NCI-H2227 (cell line): ENCODE data around the gene AGTPBP1.
"Not testable (repeated sequence)": the region's sequence is repeated elsewhere in the genome, so short reads cannot be mapped to it uniquely, and the experiment has no call there.

Experiments used
- DNase-seq: peaks from one replicate; lab custom pipeline; 2025; ENCODE audit not compliant: unreplicated experiment; lab: John Stamatoyannopoulos, UW

The AGTPBP1 gene

DNA sequence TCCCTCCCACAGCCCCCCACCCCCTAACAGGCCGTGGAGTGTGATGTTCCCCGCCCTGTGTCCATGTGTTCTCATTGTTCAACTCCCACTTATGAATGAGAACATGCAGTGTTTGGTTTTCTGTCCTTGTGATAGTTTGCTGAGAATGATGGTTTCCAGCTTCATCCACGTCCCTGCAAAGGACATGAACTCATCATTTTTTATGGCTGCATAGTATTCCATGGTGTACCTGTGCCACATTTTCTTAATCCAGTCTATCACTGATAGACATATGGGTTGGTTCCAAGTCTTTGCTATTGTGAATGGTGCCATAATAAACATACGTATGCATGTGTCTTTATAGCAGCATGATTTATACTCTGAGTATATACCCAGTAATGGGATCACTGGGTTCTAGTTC is 23.9 kb downstream of the AGTPBP1 start:
- DNase-seq = not testable (repeated sequence)

DNA sequence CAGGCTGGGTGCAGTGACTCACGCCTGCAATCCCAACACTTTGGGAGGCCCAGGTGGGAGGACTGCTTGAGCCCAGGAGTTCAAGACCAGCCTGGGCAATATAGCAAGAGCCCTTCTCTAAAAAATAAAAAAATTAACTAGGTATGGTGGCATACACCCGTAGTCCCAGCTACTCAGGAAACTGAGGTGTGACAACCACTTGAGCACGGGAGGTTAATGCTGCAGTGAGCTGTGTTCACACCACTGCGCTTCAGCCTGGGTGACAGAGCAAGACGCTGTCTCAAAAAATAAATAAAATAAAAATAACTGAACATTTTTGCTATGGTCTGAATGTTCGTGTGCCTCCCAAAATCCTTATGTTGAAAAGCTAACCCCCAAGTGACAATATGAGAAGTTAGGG is 24.5 kb downstream of the AGTPBP1 start:
- no peak for DNase-seq

DNA sequence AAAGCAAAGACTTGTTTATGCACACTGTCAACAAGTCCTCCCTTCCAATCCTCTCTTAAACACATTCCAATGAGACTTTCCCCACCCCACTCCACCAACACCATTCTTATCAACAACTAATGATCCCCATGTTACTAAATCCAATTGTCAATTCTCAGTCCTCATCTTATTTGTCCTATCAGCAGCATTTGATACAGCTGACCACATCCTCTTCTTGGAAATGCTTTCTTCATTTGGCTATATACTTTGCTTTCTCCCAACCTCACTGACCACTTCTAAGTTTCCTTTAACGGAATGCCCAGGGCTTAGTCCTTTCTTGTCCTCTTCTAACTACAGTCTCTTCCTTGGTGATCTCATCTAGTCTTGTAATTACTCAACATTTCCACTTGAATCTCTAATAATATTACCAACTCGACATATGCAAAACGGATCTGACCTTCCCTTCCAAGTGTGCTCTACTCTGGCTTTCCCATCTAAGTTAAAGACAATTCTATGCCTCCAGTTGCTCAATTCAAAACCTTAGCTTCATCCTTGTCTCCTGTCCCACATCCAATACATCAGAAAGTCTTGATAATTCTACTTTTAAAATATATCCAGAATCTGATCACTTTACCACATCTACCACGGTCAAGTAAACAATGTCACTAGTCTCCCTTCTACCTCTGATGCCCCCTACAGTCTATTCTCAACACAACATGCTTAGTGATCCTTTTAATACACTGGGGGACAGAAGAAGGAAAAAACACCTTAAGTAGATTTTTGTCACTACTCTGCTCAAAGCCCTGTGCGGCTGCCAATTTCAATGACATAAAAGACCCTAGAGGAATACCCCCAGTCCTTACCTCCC is 25.5 kb downstream of the AGTPBP1 start:
- DNase-seq = no peak

- no peak for DNase-seq
Measured at GRCh38 chr9:85715587-85715986, 26.2 kb downstream of the AGTPBP1 start.

GRCh38 chr9:85713897-85714296 is 27.9 kb downstream of the AGTPBP1 start:
- no peak for DNase-seq

- no peak for DNase-seq
Measured at GRCh38 chr9:85704744-85705143, 37.0 kb downstream of the AGTPBP1 start.

- no peak for DNase-seq
Measured at GRCh38 chr9:85703398-85703797, 38.4 kb downstream of the AGTPBP1 start.

DNA sequence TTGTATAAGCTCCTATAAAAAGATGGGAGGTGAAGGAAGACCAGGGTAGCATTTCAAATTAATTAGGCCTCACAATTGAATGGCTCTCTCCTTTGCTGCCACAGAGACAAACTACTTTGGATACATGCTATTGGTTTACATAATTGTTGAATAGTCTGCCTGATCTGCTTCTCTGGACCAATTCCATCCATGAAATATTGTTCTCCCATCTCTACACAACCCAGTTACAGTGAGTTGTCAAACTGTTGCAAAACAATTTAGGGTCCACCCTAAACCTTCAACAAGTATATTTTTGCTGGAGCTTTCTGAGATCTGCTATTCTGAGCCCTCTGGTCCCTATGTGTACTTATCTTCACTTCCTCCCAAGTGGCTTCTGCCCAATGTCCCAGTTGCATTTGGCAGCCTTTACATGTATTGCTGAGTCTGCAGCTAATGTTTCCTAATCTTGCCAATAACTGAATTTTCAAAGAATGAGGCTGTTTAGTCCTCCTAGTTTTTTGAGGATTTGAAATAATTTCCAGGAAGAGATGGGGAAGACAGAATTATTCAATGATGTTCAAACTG is 38.9 kb downstream of the AGTPBP1 start:
- DNase-seq = no peak

DNA sequence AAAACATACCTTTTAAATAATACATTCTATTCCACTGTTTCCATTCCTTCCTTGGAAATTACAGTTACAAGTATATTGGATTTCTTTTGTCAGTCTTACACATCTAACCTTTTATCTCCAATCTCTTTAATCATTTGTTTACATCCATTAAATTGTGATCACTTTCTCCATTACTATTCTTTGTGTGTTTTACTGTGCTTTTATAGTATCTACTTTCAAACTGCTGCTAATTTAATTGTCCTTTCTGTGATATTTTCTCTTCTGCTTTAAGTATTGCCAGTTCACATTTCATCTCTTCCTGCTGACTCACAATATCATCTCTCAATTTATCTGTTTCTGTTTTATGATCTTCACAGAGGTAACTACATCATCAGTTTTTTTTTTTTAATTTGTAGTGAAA is 39.6 kb downstream of the AGTPBP1 start:
- no peak for DNase-seq

GRCh38 chr9:85700330-85700729 is 41.4 kb downstream of the AGTPBP1 start:
- DNase-seq = no peak

- DNase-seq = no peak
Measured at GRCh38 chr9:85688361-85688760, 53.4 kb downstream of the AGTPBP1 start.

- no peak for DNase-seq
Measured at GRCh38 chr9:85685081-85685480, 56.7 kb downstream of the AGTPBP1 start.

DNA sequence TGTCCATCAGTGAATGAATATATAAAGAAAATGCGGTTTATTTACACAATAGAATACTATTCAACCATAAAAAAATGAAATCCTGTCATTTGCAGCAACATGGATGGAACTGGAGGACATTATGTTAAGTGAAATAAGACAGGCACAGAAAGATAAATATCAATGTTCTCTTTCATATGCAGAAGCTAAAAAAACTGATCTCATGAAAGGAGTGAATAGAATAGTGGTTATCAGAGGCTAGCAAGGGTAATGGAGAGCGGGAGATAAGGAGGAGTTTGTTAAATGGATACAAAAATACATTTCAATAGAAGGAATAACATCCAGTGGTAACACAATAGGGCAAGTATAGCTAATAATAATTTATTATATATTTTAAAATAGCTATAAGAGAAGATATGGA is 65.0 kb downstream of the AGTPBP1 start:
- DNase-seq = no peak

GRCh38 chr9:85667374-85667773 is 74.4 kb downstream of the AGTPBP1 start:
- no peak for DNase-seq

GRCh38 chr9:85666086-85666485 is 75.7 kb downstream of the AGTPBP1 start:
- DNase-seq = no peak

DNA sequence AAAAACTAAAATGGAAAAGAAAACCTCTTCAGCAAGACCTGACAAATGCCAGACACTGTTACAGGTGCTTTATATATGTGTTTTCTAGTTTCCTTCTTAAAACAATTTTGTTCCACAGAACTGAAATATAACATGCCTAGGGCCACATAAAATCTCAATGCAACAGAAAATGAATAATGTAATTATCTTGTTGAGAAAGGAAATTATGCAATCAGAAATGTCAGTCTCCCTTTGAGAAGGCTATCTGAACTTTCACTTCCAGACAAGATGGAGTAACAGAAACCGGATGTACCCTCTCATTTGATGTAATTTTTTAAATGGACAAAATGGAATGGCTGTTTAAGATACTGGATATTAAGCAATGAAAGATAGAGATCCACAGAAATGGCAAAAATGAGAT is 79.2 kb downstream of the AGTPBP1 start:
- no peak for DNase-seq

- no peak for DNase-seq
Measured at GRCh38 chr9:85658716-85659115, 83.0 kb downstream of the AGTPBP1 start.

DNA sequence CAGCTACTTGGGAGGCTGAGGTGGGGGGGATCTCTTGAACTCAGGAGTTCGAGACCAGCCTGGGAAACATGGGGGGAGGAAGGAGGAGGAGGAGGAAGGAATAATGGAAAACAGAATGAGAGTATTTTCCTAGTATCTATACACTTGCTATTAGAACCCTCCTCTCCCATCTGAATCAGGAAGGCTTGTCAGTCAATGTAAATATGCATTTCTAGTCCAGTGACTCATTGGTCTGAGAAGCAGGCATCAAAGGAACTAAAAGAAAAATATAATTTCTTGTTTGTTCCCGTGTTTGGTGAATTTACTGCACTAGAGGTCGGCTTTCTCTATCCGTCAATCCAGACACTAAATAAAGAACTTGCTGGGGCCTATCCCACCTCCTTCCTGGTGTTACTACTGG is 88.6 kb downstream of the AGTPBP1 start:
- DNase-seq = no peak

GRCh38 chr9:85647571-85647970 is 94.2 kb downstream of the AGTPBP1 start:
- no peak for DNase-seq

- DNase-seq = no peak
Measured at GRCh38 chr9:85645909-85646627, 95.7 kb downstream of the AGTPBP1 start.

DNA sequence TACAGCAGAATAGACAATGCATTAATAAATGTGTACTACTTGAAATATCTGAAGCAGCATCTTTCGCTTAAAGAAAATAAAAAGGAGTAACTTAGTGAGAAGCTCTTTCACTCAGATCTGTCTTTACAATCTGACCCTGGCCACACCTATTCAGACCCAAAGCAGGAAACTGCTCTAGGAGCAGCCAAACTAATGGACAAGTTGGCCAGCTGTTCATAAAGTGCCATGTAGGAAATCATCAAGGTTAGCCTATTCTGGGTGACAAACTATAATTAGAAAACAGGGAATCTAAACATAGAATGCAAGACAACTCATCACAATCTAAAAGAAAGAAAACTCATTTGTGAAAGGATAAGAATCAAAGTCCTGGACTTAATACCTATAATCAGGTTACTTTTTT is 101.3 kb downstream of the AGTPBP1 start:
- peak; percentile 16 for DNase-seq

- peak; percentile 46 for DNase-seq
Measured at GRCh38 chr9:85639675-85640186, 102.0 kb downstream of the AGTPBP1 start.
